Measurements from ENCODE around the gene TSPAN4. TPM values are rescaled to one million over a fixed set of nuclear protein-coding genes. Genes with fewer than 3 reads are reported as not detected.

TSPAN4 gene
- total and polyA plus RNA-seq, 4 donors: 68.3 to 197 (median 134) TPM

DNA sequence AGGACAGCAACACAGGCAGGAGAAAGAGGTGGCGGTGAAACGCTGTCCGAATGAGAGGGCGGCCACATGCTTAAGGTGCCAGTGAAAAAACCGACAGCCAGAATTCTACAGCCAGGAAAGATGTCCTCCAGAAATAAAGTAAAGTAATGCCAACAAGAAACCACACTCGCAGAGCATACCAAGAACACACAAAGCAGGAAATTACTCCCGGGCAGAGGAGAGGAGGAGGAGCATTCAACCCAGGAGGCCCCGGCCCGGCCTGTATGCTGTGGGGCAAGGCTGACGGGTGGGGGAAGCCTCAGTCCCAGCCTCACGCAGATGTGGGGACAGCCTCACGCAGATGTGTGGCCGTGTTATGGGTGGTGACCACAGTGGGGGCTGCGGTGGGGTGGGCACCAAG lies 39.9 kb downstream of the TSPAN4 start:
- peaks cover 0 to 49% (median 7%) of the 10 kb centered on the region in 4 donors for H3K36me3 ChIP-seq (ENCODE audit: control insufficient read depth in 4 of 4, insufficient read depth in 4 of 4, low read length in 4 of 4)
- DNase-seq: no peak

DNA sequence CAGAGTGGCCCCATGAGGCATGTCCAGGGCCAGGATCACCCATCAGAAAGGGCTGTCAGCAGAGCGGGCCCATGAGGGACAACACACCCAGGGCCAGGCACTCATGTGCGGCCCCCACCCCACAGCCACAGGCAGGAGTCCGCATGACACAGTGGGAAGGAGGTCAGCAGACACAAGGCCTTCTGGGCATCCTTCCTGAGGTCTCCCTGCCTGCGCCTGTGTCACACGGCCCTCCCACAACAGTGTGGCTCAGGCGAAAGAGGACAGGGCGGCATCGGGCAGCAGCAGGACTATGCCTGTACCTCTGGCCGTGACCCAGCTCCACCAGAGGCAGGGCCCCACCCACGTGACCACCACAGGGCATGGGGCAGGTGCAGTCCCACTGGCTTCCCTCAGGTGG lies 40.9 kb downstream of the TSPAN4 start:
- no peak overlapping the region for H3K27ac ChIP-seq (ENCODE audit: low read depth in 1 of 2, low read length in 1 of 2)
- no peak for TF ChIP-seq CTCF (IDR thresholded peaks at IDR 0.05; ENCODE audit: control extremely low read depth, extremely low read depth)
- no peaks in the 10 kb centered on the region for H3K27me3 ChIP-seq (ENCODE audit: control insufficient read depth in 3 of 3, insufficient read depth in 3 of 3, low read length in 2 of 3)
- WGBS, 2 donors: 84 to 96% methylated on average over 10 of the region's 10 CpGs
- H3K4me1 ChIP-seq (ENCODE audit: control insufficient read depth in 5 of 5, insufficient read depth in 5 of 5, low read length in 5 of 5): no peaks in the 10 kb centered on the region
- DNase-seq (no peak), ATAC-seq (ENCODE audit: insufficient read depth, low FRiP score) (no peak)
- no peak overlapping the region for H3K4me3 ChIP-seq
- H3K9ac ChIP-seq (ENCODE audit: insufficient read depth in 1 of 2, low read length in 2 of 2): no peak overlapping the region
- H3K9me3 ChIP-seq (ENCODE audit: control insufficient read depth in 4 of 4, insufficient read depth in 3 of 4, low read length in 3 of 4): no peaks in the 10 kb centered on the region
- peaks cover 0 to 50% (median 8%) of the 10 kb centered on the region in 4 donors for H3K36me3 ChIP-seq (ENCODE audit: control insufficient read depth in 4 of 4, insufficient read depth in 4 of 4, low read length in 4 of 4)

More for the DNA sequence above, 39.9 kb downstream of the TSPAN4 start:
- 78 to 86% methylated on average over 12 to 14 of the region's 14 CpGs for WGBS, 2 donors
- no peak for ATAC-seq (ENCODE audit: insufficient read depth, low FRiP score)
- Histone ChIP-seq H3K4me1 (ENCODE audit: control insufficient read depth in 5 of 5, insufficient read depth in 5 of 5, low read length in 5 of 5) (no peaks in the 10 kb centered on the region), H3K27me3 (ENCODE audit: control insufficient read depth in 3 of 3, insufficient read depth in 3 of 3, low read length in 2 of 3) (no peaks in the 10 kb centered on the region), H3K9me3 (ENCODE audit: control insufficient read depth in 4 of 4, insufficient read depth in 3 of 4, low read length in 3 of 4) (no peaks in the 10 kb centered on the region), H3K9ac (ENCODE audit: insufficient read depth in 1 of 2, low read length in 2 of 2) (no peak overlapping the region), H3K27ac (ENCODE audit: low read depth in 1 of 2, low read length in 1 of 2) (no peak overlapping the region), H3K4me3 (no peak overlapping the region)
- no peak for TF ChIP-seq CTCF (IDR thresholded peaks at IDR 0.05; ENCODE audit: control extremely low read depth, extremely low read depth)

DNA sequence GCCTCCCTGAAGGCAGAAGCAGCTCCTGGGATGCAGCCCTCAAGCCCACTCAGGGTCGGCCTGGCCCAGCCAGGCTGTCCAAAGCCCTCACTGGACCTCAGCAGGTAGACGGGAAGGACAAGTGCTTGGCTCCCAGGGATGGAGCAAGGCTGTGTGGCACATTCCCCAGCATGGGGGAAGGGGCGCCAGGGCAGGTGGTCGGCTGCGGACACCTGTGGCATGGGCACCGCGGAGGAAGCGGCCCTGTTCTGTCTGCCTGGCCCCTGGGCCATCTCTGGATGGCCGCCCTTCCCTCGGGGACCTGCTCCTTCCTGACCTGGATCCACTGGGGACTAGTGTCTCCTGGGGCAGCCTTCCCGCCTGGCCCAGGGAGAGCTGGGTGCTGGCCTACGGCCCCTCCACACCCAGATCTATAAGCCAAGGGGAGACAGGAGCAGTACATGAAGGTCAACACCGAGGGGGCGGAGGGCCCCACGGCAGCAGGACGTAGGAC lies 42.0 kb downstream of the TSPAN4 start:
- 88 to 92% methylated on average over 16 of the region's 16 CpGs for WGBS, 2 donors
- Histone ChIP-seq H3K27me3 (ENCODE audit: control insufficient read depth in 3 of 3, insufficient read depth in 3 of 3, low read length in 2 of 3) (no peaks in the 10 kb centered on the region), H3K4me1 (ENCODE audit: control insufficient read depth in 5 of 5, insufficient read depth in 5 of 5, low read length in 5 of 5) (no peaks in the 10 kb centered on the region), H3K27ac (ENCODE audit: low read depth in 1 of 2, low read length in 1 of 2) (no peak overlapping the region), H3K9ac (ENCODE audit: insufficient read depth in 1 of 2, low read length in 2 of 2) (no peak overlapping the region), H3K4me3 (no peak overlapping the region), H3K9me3 (ENCODE audit: control insufficient read depth in 4 of 4, insufficient read depth in 3 of 4, low read length in 3 of 4) (no peaks in the 10 kb centered on the region), H3K36me3 (ENCODE audit: control insufficient read depth in 4 of 4, insufficient read depth in 4 of 4, low read length in 4 of 4) (peaks cover 0 to 54% (median 8%) of the 10 kb centered on the region in 4 donors)
- no peak for TF ChIP-seq CTCF (IDR thresholded peaks at IDR 0.05; ENCODE audit: control extremely low read depth, extremely low read depth)
- DNase-seq: no peak
- ATAC-seq (ENCODE audit: insufficient read depth, low FRiP score): no peak

- H3K27ac ChIP-seq (ENCODE audit: low read depth in 1 of 2, low read length in 1 of 2): no peak overlapping the region
- H3K36me3 ChIP-seq (ENCODE audit: control insufficient read depth in 4 of 4, insufficient read depth in 4 of 4, low read length in 4 of 4): peaks cover 0 to 48% (median 7%) of the 10 kb centered on the region in 4 donors
- ATAC-seq (ENCODE audit: insufficient read depth, low FRiP score) (no peak), DNase-seq (no peak)
- no peak for TF ChIP-seq CTCF (IDR thresholded peaks at IDR 0.05; ENCODE audit: control extremely low read depth, extremely low read depth)
- no peak overlapping the region for H3K9ac ChIP-seq (ENCODE audit: insufficient read depth in 1 of 2, low read length in 2 of 2)
- H3K4me1 ChIP-seq (ENCODE audit: control insufficient read depth in 5 of 5, insufficient read depth in 5 of 5, low read length in 5 of 5): peaks cover 0 to 12% (median 0%) of the 10 kb centered on the region in 5 donors
- H3K27me3 ChIP-seq (ENCODE audit: control insufficient read depth in 3 of 3, insufficient read depth in 3 of 3, low read length in 2 of 3): no peaks in the 10 kb centered on the region
- WGBS, 2 donors: 97% methylated on average over 17 of the region's 17 CpGs
- no peaks in the 10 kb centered on the region for H3K9me3 ChIP-seq (ENCODE audit: control insufficient read depth in 4 of 4, insufficient read depth in 3 of 4, low read length in 3 of 4)
- H3K4me3 ChIP-seq: no peak overlapping the region
Observed at GRCh38 chr11:886568-886967, 43.9 kb downstream of the TSPAN4 start.
